Medulla oblongata (tissue), 1 donor: Measurements from ENCODE around the gene ATP2C2.
"Not testable (repeated sequence)": the region's sequence is repeated elsewhere in the genome, so short reads cannot be mapped to it uniquely, and the experiment has no call there.

Experiments
- DNase-seq: peaks from one replicate; pipeline ENCODE4 v3.0.0-alpha.2; 2015; ENCODE audit errors: extremely low spot score

Gene ATP2C2

GRCh38 chr16:84368308-84368996 is at the start of gene ATP2C2:
ATP2C2 (plus strand) TSS chr16:84368538; CDS start chr16:84368616, 78 bp downstream.
- no peak for DNase-seq

GRCh38 chr16:84319146-84319760 is 49.1 kb upstream of the ATP2C2 start:
- no peak for DNase-seq

GRCh38 chr16:84320511-84320910 is 47.8 kb upstream of the ATP2C2 start:
- DNase-seq = no peak

GRCh38 chr16:84321932-84322331 is 46.4 kb upstream of the ATP2C2 start:
- no peak for DNase-seq

GRCh38 chr16:84322749-84323148 is 45.6 kb upstream of the ATP2C2 start:
- no peak for DNase-seq

- DNase-seq = no peak
Observed at GRCh38 chr16:84323606-84324005, 44.7 kb upstream of the ATP2C2 start.

GRCh38 chr16:84324434-84325262 is 43.7 kb upstream of the ATP2C2 start:
- no peak for DNase-seq

GRCh38 chr16:84326545-84326944 is 41.8 kb upstream of the ATP2C2 start:
- DNase-seq = no peak

- DNase-seq = no peak
Observed at GRCh38 chr16:84327926-84328505, 40.3 kb upstream of the ATP2C2 start.

- DNase-seq = no peak
Observed at GRCh38 chr16:84329016-84329415, 39.3 kb upstream of the ATP2C2 start.

GRCh38 chr16:84329843-84330684 is 38.3 kb upstream of the ATP2C2 start:
- no peak for DNase-seq

- DNase-seq = no peak
Observed at GRCh38 chr16:84330685-84331050, 37.7 kb upstream of the ATP2C2 start.

- DNase-seq = no peak
Observed at GRCh38 chr16:84331998-84332780, 36.1 kb upstream of the ATP2C2 start.

GRCh38 chr16:84332975-84333684 is 35.2 kb upstream of the ATP2C2 start:
- no peak for DNase-seq

GRCh38 chr16:84334058-84334457 is 34.3 kb upstream of the ATP2C2 start:
- no peak for DNase-seq

GRCh38 chr16:84334482-84334881 is 33.9 kb upstream of the ATP2C2 start:
- DNase-seq = no peak

GRCh38 chr16:84337236-84337635 is 31.1 kb upstream of the ATP2C2 start:
- DNase-seq = not testable (repeated sequence)

GRCh38 chr16:84339311-84339710 is 29.0 kb upstream of the ATP2C2 start:
- no peak for DNase-seq

GRCh38 chr16:84339766-84340165 is 28.6 kb upstream of the ATP2C2 start:
- DNase-seq = no peak
